ENCODE measurements around the gene EEF2KMT.

DNA sequence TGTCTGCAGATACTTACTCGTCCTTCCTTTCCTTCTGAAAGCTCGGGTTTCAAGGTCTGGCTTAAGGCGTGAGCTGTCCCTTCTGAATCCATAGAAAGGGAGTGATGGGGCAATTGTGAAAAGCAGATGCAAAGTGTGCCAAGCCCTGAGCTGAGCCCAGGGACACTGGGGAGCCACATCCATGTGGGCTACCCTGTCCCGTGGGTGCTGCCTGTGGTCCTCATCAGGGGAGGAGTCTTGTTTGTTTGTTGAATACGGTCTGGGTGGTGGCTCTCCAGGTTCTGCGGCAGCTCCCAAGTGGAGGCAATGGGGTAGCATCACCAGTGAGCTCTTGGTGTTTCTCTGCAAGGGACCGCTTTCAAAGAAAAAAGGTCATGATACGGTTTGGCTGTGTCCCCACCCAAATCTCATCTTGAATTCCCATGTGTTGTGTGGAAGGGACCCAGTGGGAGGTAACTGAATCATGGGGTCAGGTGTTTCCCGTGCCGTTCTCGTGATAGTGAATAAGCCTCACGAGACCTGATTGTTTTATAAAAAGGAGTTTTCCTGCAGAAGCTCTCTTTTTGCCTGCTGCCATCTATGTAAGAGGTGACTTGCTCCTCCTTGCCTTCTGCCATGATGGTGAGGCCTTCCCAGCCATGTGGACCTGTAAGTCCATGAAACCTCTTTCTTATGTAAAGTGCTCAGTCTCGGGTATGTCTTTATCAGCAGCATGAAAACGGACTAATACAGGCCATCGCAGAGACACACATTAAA, 27.0 kb downstream of the EEF2KMT start:
- TF ChIP-seq, protein P1, sequence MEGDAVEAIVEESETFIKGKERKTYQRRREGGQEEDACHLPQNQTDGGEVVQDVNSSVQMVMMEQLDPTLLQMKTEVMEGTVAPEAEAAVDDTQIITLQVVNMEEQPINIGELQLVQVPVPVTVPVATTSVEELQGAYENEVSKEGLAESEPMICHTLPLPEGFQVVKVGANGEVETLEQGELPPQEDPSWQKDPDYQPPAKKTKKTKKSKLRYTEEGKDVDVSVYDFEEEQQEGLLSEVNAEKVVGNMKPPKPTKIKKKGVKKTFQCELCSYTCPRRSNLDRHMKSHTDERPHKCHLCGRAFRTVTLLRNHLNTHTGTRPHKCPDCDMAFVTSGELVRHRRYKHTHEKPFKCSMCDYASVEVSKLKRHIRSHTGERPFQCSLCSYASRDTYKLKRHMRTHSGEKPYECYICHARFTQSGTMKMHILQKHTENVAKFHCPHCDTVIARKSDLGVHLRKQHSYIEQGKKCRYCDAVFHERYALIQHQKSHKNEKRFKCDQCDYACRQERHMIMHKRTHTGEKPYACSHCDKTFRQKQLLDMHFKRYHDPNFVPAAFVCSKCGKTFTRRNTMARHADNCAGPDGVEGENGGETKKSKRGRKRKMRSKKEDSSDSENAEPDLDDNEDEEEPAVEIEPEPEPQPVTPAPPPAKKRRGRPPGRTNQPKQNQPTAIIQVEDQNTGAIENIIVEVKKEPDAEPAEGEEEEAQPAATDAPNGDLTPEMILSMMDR (IDR thresholded peaks at IDR 0.05), result no peak
- TF ChIP-seq POLR2A (IDR thresholded peaks at IDR 0.05), result no peak

All from uterus (tissue), 2 donors.